Measurements from ENCODE around the gene TH. TPM values are rescaled to one million over a fixed set of nuclear protein-coding genes. Genes with fewer than 3 reads are reported as not detected.
"Not testable (repeated sequence)": the region's sequence is repeated elsewhere in the genome, so short reads cannot be mapped to it uniquely, and the experiment has no call there.

TH gene
- polyA plus RNA-seq, 1 donor from 2014 or later: 3.6 TPM

DNA sequence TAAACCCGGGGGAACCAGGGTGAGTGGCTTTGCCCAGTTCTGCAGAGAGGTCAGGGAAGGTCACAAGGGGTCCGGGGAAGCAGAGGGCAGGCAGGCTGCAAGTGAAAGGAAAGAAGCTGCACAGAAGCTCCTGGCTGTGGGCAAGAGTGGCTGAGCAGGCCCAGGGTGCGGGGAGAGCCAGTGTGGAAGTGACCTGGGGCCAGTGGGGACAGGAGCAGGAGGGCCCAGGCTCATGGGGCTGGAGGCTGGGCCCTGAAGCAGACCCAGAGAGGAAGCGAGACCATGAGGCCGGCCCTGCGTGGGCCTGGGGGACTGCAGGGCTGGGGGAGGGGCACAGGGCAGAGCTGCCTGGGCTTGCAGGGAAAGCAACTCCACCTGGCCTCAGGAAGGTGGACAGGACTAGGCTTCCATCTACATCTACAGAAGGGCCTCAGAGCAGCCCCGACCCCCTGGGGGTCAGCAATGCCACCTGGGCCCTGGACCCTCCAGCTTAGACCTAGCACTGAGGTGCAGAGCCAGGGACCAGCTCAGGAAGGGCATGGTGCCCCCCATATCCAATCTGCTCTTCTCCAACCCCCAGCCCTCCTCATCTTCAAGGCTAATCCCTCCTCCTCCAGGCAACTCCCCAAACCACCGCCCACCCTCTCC, 44.0 kb downstream of the TH start:
- Histone ChIP-seq H3K79me2 (replicated peaks; ENCODE audit: insufficient read depth, low read length) (no peaks in the 10 kb centered on the region), H3K27ac (ENCODE audit: low read length) (no peak overlapping the region), H3K9me3 (ENCODE audit: low read length) (no peaks in the 10 kb centered on the region), H3K9me2 (ENCODE audit: insufficient read depth, low read length) (no peaks in the 10 kb centered on the region), H3K4me2 (ENCODE audit: low read length) (no peak overlapping the region), H3K9ac (ENCODE audit: low read length) (no peak overlapping the region), H3K4me3 (ENCODE audit: low read length) (no peak overlapping the region), H4K20me1 (ENCODE audit: insufficient read depth) (no peaks in the 10 kb centered on the region), H2AFZ (ENCODE audit: low read depth, low read length) (no peak overlapping the region), H3K27me3 (ENCODE audit: insufficient read depth, low read depth, low read length) (no peaks in the 10 kb centered on the region), H3K36me3 (ENCODE audit: insufficient read depth, low read length) (no peaks in the 10 kb centered on the region), H3F3A (ENCODE audit: insufficient read depth, low read length, poor library complexity, severe bottlenecking) (no peaks in the 10 kb centered on the region)
- no peak for TF ChIP-seq RAD21 (conservative IDR thresholded peaks at IDR 0.05)
- no peak for TF ChIP-seq EZH2 (IDR thresholded peaks at IDR 0.05; ENCODE audit: borderline replicate concordance, insufficient read depth, low read length, poor library complexity, severe bottlenecking)
- TF ChIP-seq EP300 (conservative IDR thresholded peaks at IDR 0.05; ENCODE audit: poor library complexity, severe bottlenecking): no peak
- TF ChIP-seq MXI1 (conservative IDR thresholded peaks at IDR 0.05; ENCODE audit: poor library complexity, severe bottlenecking): no peak
- no peak for TF ChIP-seq SMC3 (conservative IDR thresholded peaks at IDR 0.05; ENCODE audit: poor library complexity)
- TF ChIP-seq, protein P1, sequence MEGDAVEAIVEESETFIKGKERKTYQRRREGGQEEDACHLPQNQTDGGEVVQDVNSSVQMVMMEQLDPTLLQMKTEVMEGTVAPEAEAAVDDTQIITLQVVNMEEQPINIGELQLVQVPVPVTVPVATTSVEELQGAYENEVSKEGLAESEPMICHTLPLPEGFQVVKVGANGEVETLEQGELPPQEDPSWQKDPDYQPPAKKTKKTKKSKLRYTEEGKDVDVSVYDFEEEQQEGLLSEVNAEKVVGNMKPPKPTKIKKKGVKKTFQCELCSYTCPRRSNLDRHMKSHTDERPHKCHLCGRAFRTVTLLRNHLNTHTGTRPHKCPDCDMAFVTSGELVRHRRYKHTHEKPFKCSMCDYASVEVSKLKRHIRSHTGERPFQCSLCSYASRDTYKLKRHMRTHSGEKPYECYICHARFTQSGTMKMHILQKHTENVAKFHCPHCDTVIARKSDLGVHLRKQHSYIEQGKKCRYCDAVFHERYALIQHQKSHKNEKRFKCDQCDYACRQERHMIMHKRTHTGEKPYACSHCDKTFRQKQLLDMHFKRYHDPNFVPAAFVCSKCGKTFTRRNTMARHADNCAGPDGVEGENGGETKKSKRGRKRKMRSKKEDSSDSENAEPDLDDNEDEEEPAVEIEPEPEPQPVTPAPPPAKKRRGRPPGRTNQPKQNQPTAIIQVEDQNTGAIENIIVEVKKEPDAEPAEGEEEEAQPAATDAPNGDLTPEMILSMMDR (IDR thresholded peaks at IDR 0.05; ENCODE audit: poor library complexity, severe bottlenecking): no peak
- TF ChIP-seq, protein P2, sequence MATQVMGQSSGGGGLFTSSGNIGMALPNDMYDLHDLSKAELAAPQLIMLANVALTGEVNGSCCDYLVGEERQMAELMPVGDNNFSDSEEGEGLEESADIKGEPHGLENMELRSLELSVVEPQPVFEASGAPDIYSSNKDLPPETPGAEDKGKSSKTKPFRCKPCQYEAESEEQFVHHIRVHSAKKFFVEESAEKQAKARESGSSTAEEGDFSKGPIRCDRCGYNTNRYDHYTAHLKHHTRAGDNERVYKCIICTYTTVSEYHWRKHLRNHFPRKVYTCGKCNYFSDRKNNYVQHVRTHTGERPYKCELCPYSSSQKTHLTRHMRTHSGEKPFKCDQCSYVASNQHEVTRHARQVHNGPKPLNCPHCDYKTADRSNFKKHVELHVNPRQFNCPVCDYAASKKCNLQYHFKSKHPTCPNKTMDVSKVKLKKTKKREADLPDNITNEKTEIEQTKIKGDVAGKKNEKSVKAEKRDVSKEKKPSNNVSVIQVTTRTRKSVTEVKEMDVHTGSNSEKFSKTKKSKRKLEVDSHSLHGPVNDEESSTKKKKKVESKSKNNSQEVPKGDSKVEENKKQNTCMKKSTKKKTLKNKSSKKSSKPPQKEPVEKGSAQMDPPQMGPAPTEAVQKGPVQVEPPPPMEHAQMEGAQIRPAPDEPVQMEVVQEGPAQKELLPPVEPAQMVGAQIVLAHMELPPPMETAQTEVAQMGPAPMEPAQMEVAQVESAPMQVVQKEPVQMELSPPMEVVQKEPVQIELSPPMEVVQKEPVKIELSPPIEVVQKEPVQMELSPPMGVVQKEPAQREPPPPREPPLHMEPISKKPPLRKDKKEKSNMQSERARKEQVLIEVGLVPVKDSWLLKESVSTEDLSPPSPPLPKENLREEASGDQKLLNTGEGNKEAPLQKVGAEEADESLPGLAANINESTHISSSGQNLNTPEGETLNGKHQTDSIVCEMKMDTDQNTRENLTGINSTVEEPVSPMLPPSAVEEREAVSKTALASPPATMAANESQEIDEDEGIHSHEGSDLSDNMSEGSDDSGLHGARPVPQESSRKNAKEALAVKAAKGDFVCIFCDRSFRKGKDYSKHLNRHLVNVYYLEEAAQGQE (IDR thresholded peaks at IDR 0.05; ENCODE audit: borderline replicate concordance): no peak

DNA sequence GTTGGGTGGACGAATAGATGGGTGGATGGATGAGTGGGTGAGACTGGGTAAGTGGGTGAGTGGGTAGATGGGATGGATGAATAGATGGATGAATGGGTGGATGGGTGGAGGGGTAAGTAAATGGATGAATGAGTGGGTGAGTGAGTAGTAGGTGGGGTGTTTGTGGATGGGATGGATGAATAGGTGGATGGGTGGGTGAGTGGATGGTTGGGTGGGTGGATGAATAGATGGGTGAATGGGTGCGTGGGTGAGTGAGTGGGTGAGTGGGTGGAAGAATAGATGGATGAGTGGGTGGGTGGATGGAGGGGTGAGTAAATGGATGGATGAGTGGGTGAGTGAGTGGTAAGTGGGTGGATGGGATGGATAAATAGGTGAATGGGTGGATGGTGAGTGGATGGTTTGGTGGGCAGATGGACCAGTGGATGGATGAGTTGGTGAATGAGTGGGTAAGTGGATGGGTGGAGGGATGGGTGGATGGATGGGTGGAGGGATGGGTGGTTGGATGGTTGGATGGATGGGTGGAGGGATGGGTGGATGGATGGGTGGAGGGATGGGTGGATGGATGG, 45.0 kb downstream of the TH start:
- no peaks in the 10 kb centered on the region for H3F3A ChIP-seq (ENCODE audit: insufficient read depth, low read length, poor library complexity, severe bottlenecking)
- H3K27ac ChIP-seq (ENCODE audit: low read length): no peak overlapping the region
- no peaks in the 10 kb centered on the region for H3K27me3 ChIP-seq (ENCODE audit: insufficient read depth, low read depth, low read length)
- H3K36me3 ChIP-seq (ENCODE audit: insufficient read depth, low read length): no peaks in the 10 kb centered on the region
- H3K9me2 ChIP-seq (ENCODE audit: insufficient read depth, low read length): no peaks in the 10 kb centered on the region
- H3K4me2 ChIP-seq (ENCODE audit: low read length): no peak overlapping the region
- H2AFZ ChIP-seq (ENCODE audit: low read depth, low read length): no peak overlapping the region
- no peak overlapping the region for H3K9ac ChIP-seq (ENCODE audit: low read length)
- no peaks in the 10 kb centered on the region for H3K9me3 ChIP-seq (ENCODE audit: low read length)
- TF ChIP-seq POLR2AphosphoS5 (IDR thresholded peaks at IDR 0.05): no peak
- H4K20me1 ChIP-seq (ENCODE audit: insufficient read depth): no peaks in the 10 kb centered on the region
- no peak overlapping the region for H3K4me3 ChIP-seq (ENCODE audit: low read length)
- no peaks in the 10 kb centered on the region for H3K79me2 ChIP-seq (replicated peaks; ENCODE audit: insufficient read depth, low read length)

DNA sequence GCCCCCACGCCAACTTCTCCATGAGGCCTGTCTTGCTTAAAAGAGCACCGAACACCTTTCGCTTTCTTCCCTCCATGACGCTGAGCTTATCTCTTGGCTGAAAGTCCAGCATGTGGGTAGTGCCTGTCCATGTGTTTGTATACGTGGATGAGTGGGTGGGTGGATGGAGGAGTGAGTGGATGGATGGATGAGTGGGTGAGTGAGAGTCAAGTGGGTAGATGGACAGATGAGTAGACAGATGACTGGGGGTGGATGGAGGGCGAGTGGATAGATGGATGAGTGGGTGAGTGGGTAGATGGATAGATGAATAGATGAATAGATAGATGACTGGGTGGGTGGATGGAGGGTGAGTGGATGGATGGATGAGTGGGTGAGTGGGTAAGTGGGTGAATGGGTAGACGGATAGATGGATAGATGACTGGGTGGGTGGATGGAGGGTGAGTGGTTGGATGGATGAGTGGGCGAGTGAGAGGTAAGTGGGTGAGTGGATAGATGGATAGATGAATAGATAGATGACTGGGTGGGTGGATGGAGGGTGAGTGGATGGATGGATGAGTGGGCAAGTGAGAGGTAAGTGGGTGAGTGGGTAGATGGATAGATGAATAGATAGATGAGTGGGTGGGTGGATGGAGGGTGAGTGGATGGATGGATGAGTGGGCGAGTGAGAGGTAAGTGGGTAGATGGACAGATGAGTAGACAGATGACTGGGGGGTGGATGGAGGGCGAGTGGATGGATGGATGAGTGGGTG, 46.7 kb downstream of the TH start:
- H3K4me3 ChIP-seq (ENCODE audit: low read length); H4K20me1 ChIP-seq (ENCODE audit: insufficient read depth); H3K9ac ChIP-seq (ENCODE audit: low read length); H3K79me2 ChIP-seq (replicated peaks; ENCODE audit: insufficient read depth, low read length); H3F3A ChIP-seq (ENCODE audit: insufficient read depth, low read length, poor library complexity, severe bottlenecking); H3K27me3 ChIP-seq (ENCODE audit: insufficient read depth, low read depth, low read length); H3K9me2 ChIP-seq (ENCODE audit: insufficient read depth, low read length); H3K9me3 ChIP-seq (ENCODE audit: low read length); H3K27ac ChIP-seq (ENCODE audit: low read length); H3K4me2 ChIP-seq (ENCODE audit: low read length); H2AFZ ChIP-seq (ENCODE audit: low read depth, low read length); H3K36me3 ChIP-seq (ENCODE audit: insufficient read depth, low read length): not testable (repeated sequence)
